ENCODE measurements around the gene IMP3.

DNA sequence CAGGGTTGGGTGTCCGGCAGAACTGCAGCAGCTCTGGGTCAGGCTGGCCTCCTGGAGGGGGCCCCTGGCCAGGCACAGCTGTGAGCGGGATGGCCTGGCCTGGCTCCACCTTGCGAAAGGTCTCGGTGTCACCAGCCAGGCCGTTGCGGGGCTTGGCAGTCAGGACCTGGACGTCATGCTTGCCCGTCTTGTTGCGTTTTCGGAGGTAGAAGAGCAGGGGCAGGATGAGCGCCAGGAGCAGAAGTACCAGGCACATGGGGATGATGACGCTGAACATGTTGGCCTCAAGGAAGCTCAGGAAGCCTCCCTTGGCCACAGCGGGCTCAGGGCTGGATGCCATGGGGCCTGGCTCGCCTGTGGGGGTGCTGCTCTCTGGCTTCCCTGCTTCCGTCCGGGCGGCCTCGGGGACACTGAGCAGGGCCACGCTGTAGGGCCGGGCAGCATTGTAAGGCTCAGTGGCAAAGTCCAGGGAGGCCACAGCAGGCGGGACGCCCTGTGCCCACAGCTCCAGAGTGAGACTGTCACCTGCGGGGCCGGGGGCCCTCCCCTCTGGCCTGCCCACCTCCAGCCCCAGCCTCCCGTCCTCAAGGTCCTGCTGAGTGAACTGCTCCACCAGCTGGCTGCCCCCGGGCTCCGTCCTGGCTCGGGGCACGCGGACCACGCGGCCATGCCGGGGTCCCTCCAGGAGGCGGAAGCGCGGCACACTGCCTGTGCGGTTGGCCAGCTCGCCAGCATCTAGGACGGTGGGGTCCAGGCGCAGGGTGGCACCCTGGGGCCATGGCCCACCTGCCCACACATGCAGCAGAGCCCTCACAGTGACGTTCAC lies 35.8 kb upstream of the IMP3 start:
- no peak for TF ChIP-seq CTCF (IDR thresholded peaks at IDR 0.05)
- TF ChIP-seq POLR2A (IDR thresholded peaks at IDR 0.05), result no peak
- TF ChIP-seq POLR2AphosphoS5 (IDR thresholded peaks at IDR 0.05), result no peak
- TF ChIP-seq EP300 (IDR thresholded peaks at IDR 0.05; ENCODE audit: low read depth), result no peak

Measured in transverse colon (tissue), 4 donors.